Ovary (tissue), 9 donors: ENCODE measurements around the gene TMEM8B. TPM values are rescaled to one million over a fixed set of nuclear protein-coding genes. Genes with fewer than 3 reads are reported as not detected.

Experiments
- DNase-seq, 5 donors: peaks; one replicate each; pipeline ENCODE4 v3.0.0-alpha.2; 2019 to 2020
- H3K27ac ChIP-seq, 2 donors: fragments of 200-600 bp; one replicate each; pipeline versions ENCODE4 v1.5.1 to v1.8.0; 2019 to 2022
- H3K27me3 ChIP-seq: fragments of 200-600 bp; one replicate; pipeline ENCODE4 v1.8.0; 2022
- H3K36me3 ChIP-seq: fragments of 200-600 bp; sonication (generic); one replicate; pipeline ENCODE4 v1.5.1; 2019
- H3K4me1 ChIP-seq: one replicate; pipeline ENCODE4 v1.8.1; 2013; ENCODE audit warnings: mild to moderate bottlenecking, moderate library complexity; ENCODE audit not compliant: insufficient read depth
- H3K4me3 ChIP-seq: fragments of 200-600 bp; sonication (generic); one replicate; pipeline ENCODE4 v1.5.1; 2017
- H3K9me3 ChIP-seq, 2 donors: fragments of 200-600 bp in 1 of 2; sonication (generic) in 1 of 2; one replicate each; pipeline versions ENCODE4 v1.5.1 to v1.8.1; 2013 to 2019; ENCODE audit warnings: mild to moderate bottlenecking in 1 of 2, moderate library complexity in 1 of 2
- EP300 ChIP-seq: sonication (generic); formaldehyde crosslinking; IDR thresholded peaks from one replicate; pipeline ENCODE4 v1.6.1; 2017; ENCODE audit warnings: antibody characterized with exemption
- POLR2A ChIP-seq: fragments of 450-650 bp; IDR thresholded peaks from one replicate; pipeline ENCODE4 v1.6.1; 2017; ENCODE audit warnings: antibody characterized with exemption, mild to moderate bottlenecking, moderate library complexity
- WGBS, 3 donors: extraction: QIAGEN DNeasy Blood & Tissue Kit in 1 of 3; methylation state at CpG; one replicate each; pipeline versions ENCODE4 v1.1.5 to v1.1.7; 2013 to 2017; 5-methylcytosine and 5-hydroxymethylcytosine counted together
- intact Hi-C, 4 donors: fragments of 100-400 bp; cut with DNase I; formaldehyde crosslinking; loops; one replicate each; pipeline versions ENCODE4 v1.11.0 to v1.15.1; 2022 to 2023
- polyA plus RNA-seq, 2 donors: library from polyadenylated mRNA; stranded (reverse); fragments of 200-250 nt in 1 of 2; fragments of 350-450 nt in 1 of 2; fragmentation: Illumina TruSeq in 1 of 2; extraction: RNeasy Lipid Tissue Mini Kit (QIAGEN cat#74804) in 1 of 2; gene quantifications; one replicate each; pipeline ENCODE4 v1.2.3, GENCODE V29; 2013 to 2014
- total RNA-seq, 7 donors: library from RNA; depleted of rRNA in 2 of 7; stranded (reverse); fragments of >200 nt in 2 of 7; fragmentation: NEBNext Ultra II Directional in 3 of 7; extraction: Animal tissue kit (Norgen Biotek cat#: 25700) in 3 of 7; gene quantifications; one replicate each; pipeline versions ENCODE4 v1.1.0 to v1.2.4, GENCODE V29; 2016 to 2023
- TF ChIP-seq, protein P1 (sequence below), 3 donors: fragments of 450-650 bp in 2 of 3; fragments of 200-600 bp in 1 of 3; IDR thresholded peaks; one replicate each; pipeline versions ENCODE4 v1.5.1 to v1.8.0; 2016 to 2022; ENCODE audit warnings: antibody characterized with exemption in 3 of 3, mild to moderate bottlenecking in 1 of 3
- donor health status: DM: no; HTN: no; CAD: no; lungs with moderate emphysema.
- donor health status: DM: no; HTN: no; CAD: no.
- donor health status: Bipolar disorder and iron deficiency.
- donor health status: DM: yes; HTN: yes; CAD: no.
- donor health status: DM: no; HTN: no; CAD: no.
- donor health status: DM: yes; HTN: yes; CAD: no.

The TMEM8B gene
- total and polyA plus RNA-seq, 9 donors, result 11.2 to 42.8 (median 33.7) TPM

DNA sequence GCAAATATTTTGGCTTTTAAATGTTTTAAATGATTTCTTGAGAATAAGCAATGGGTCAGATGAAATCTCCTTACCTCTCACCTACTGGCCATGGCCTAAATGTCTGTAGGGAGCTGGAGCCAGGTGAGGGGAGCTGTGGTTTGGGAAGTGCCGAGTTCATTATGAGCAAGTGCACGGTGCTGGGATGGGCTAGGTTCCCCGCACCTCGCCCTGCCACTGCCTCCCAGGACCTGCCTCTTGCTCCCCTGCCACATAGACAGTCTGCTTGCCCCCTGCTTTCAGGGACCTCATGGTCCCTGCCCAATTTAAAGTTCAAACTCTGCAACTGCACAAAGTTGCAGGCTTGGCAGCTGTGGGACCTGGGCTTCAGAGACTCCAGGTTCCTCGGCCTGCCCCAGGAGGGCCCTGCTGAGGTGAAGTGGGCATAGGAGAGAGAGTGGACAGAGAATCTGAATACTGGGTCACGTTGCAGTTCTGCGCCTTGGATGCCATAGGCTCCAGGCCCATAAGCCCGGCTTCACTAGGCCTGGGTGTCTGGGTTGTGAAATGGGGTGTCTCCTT lies 35.7 kb downstream of the TMEM8B start:
- intact Hi-C loops, result loop anchor here in 1 of 4 donors (10.0 kb wide), 1 partner anchor 80 kb away; no protein-coding TSS in a partner anchor
- no peaks in the 10 kb centered on the region for H3K4me1 ChIP-seq
- no peak overlapping the region for H3K4me3 ChIP-seq
- no peaks in the 10 kb centered on the region for H3K27me3 ChIP-seq
- no peak for DNase-seq
- H3K27ac ChIP-seq, result no peak overlapping the region
- TF ChIP-seq POLR2A, result no peak
- no peak for TF ChIP-seq EP300
- TF ChIP-seq, protein P1, sequence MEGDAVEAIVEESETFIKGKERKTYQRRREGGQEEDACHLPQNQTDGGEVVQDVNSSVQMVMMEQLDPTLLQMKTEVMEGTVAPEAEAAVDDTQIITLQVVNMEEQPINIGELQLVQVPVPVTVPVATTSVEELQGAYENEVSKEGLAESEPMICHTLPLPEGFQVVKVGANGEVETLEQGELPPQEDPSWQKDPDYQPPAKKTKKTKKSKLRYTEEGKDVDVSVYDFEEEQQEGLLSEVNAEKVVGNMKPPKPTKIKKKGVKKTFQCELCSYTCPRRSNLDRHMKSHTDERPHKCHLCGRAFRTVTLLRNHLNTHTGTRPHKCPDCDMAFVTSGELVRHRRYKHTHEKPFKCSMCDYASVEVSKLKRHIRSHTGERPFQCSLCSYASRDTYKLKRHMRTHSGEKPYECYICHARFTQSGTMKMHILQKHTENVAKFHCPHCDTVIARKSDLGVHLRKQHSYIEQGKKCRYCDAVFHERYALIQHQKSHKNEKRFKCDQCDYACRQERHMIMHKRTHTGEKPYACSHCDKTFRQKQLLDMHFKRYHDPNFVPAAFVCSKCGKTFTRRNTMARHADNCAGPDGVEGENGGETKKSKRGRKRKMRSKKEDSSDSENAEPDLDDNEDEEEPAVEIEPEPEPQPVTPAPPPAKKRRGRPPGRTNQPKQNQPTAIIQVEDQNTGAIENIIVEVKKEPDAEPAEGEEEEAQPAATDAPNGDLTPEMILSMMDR (IDR thresholded peaks at IDR 0.05), result no peak
- WGBS, 3 donors, result 73 to 76% (median 75%) methylated on average over 8 of the region's 8 CpGs
- no peaks in the 10 kb centered on the region for H3K9me3 ChIP-seq
- no peaks in the 10 kb centered on the region for H3K36me3 ChIP-seq

DNA sequence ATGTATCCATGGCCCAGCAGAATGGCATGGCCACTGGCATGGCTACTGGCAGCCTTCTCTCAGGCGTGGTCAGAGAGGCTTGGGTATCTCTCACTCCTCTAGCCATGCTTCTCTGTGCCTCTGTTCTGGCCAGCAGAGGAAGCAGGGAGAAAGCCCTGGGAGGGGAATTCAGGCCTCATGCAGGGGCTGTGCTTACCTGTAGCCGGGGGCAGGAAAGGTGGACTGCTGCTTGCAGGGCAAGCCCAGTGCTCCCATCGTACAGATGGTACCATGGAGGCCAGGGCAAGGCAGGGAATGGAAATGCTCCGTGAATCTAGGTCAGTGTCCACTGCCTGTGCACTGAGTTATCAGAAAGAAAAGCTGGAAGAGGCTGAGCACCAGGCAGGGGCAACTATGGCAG lies 38.5 kb downstream of the TMEM8B start:
- Histone ChIP-seq H3K9me3 (no peaks in the 10 kb centered on the region), H3K4me3 (no peak overlapping the region), H3K4me1 (no peaks in the 10 kb centered on the region), H3K36me3 (no peaks in the 10 kb centered on the region), H3K27me3 (no peaks in the 10 kb centered on the region), H3K27ac (no peak overlapping the region)
- no peak for TF ChIP-seq EP300
- no peak for TF ChIP-seq POLR2A
- TF ChIP-seq, protein P1 (IDR thresholded peaks at IDR 0.05), result no peak
- 87 to 91% (median 90%) methylated on average over 4 of the region's 4 CpGs for whole genome bisulfite sequencing, 3 donors
- no peak for DNase-seq
- intact Hi-C loops, result loop anchor here in 1 of 4 donors (10.0 kb wide), 1 partner anchor 83 kb away; no protein-coding TSS in a partner anchor

DNA sequence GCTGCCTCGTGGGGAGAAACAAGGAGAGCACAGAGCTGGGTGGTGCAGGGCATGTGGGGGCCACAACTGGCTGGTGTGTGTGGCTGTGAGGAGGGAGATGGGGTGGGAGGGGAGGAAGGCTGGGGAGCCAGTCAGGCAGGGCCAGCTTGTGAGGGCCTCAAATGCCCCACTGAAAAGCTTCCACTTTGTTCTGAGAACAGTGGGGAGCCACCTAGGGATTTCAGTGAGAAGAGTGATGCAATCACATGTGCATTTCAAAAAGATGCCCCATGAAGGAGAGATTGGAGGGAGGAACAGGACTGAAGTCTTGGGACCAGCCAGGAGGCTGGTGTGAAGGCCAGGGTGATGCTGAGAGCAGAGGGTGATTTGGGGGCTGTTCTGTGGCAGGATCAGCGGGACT lies 39.9 kb downstream of the TMEM8B start:
- WGBS, 3 donors, result 59 to 74% (median 60%) methylated on average over 2 of the region's 2 CpGs
- H3K9me3 ChIP-seq, result no peaks in the 10 kb centered on the region
- DNase-seq, result no peak
- H3K4me1 ChIP-seq, result no peaks in the 10 kb centered on the region
- H3K27ac ChIP-seq, result no peak overlapping the region
- intact Hi-C loops, result loop anchor here in 1 of 4 donors (10.0 kb wide), 1 partner anchor 84 kb away; no protein-coding TSS in a partner anchor
- H3K27me3 ChIP-seq, result no peaks in the 10 kb centered on the region
- TF ChIP-seq EP300 (no peak), POLR2A (no peak)
- TF ChIP-seq, protein P1 (IDR thresholded peaks at IDR 0.05), result no peak
- H3K36me3 ChIP-seq, result no peaks in the 10 kb centered on the region
- no peak overlapping the region for H3K4me3 ChIP-seq

DNA sequence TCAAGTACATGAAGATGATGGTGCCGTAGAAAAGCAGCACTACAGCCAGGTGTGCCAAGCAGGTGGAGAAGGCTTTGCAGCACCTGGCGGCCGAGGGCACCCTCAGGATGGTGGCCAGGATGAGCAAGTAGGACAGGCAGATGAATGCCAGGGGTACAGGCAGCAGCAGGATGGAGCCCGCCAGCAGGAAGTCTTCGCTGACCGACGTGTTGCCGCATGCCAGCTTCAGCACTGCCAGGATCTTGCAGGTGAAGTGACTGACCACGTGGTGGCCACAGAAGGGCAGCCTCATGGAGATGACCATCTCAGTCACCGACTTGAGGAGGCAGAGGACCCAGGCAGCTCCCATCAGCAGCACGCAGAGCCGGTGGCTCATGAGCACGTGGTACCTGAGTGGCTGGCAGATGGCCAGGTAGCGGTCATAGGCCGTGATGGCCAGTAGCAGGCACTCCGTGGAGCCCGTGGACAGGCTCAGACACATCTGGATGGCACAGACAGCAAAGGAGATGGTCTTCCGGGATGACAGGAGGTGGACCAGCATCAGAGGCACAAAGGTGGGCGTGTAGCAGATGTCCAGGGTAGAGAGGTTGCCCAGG lies 40.7 kb downstream of the TMEM8B start:
- Histone ChIP-seq H3K27ac (no peak overlapping the region), H3K4me1 (no peaks in the 10 kb centered on the region), H3K36me3 (no peaks in the 10 kb centered on the region), H3K9me3 (no peaks in the 10 kb centered on the region), H3K4me3 (no peak overlapping the region), H3K27me3 (no peaks in the 10 kb centered on the region)
- 87 to 89% (median 88%) methylated on average over 19 of the region's 19 CpGs for WGBS, 3 donors
- TF ChIP-seq POLR2A (no peak), EP300 (no peak)
- TF ChIP-seq, protein P1 (IDR thresholded peaks at IDR 0.05), result no peak
- DNase-seq, result no peak
- intact Hi-C loops, result loop anchor here in 1 of 4 donors (10.0 kb wide), 1 partner anchor 85 kb away; no protein-coding TSS in a partner anchor
